PFSK-1 (cell line): ENCODE data around the gene SLC39A5.

Source experiments
- FOXP2 ChIP-seq: optimal IDR thresholded peaks from 2 replicates; pipeline ENCODE3; 2011; ENCODE audit warnings: borderline replicate concordance, control low read depth, inconsistent platforms; ENCODE audit not compliant: insufficient read depth; ENCODE audit errors: extremely low read length, extremely low read depth
- POLR2AphosphoS5 ChIP-seq: IDR thresholded peaks from 2 replicates; pipeline ENCODE4 v1.6.1; 2012; ENCODE audit warnings: low read depth, mild to moderate bottlenecking, control low read depth, low read length, moderate library complexity
- SIN3A ChIP-seq: IDR thresholded peaks from 2 replicates; pipeline ENCODE4 v1.6.1; 2012; ENCODE audit warnings: mild to moderate bottlenecking, low read length, moderate library complexity, borderline replicate concordance; ENCODE audit not compliant: insufficient read depth
- TAF1 ChIP-seq: IDR thresholded peaks from 2 replicates; pipeline ENCODE4 v1.6.1; 2012; ENCODE audit warnings: low read length, control low read depth, borderline replicate concordance; ENCODE audit not compliant: insufficient read depth
- TF ChIP-seq, protein P1 (sequence below), 2 experiments: IDR thresholded peaks; 2 replicates each; pipeline versions ENCODE4 v1.6.1 to v1.8.0; 2011 to 2012; ENCODE audit warnings: low read depth in 2 of 2, low read length in 2 of 2, control low read depth in 1 of 2, inconsistent platforms in 1 of 2, mild to moderate bottlenecking in 1 of 2, moderate library complexity in 1 of 2; ENCODE audit not compliant: insufficient read depth in 1 of 2

Gene SLC39A5

DNA sequence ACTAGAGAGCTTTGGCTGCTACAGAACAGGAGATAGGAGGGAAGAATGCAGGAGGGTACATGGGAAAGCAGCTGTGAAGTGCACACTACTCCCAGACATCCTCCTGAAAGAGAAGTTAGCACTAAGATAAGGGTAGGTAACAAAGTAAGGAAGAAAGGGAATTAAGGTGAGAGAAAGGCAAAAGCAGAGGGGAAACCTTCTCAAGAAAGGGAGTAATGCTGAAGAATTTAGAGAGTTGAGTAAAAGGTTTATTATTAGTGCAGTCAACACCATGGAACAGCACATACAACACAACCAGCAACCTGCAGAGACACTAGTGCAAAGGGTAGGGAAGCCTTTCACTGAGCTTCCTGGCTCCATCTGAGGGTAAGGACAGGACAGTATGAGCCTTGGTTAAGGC, 25.6 kb upstream of the SLC39A5 start:
- TF ChIP-seq TAF1: no peak
- no peak for TF ChIP-seq SIN3A
- no peak for TF ChIP-seq POLR2AphosphoS5
- no peak for TF ChIP-seq FOXP2
- TF ChIP-seq, protein P1, sequence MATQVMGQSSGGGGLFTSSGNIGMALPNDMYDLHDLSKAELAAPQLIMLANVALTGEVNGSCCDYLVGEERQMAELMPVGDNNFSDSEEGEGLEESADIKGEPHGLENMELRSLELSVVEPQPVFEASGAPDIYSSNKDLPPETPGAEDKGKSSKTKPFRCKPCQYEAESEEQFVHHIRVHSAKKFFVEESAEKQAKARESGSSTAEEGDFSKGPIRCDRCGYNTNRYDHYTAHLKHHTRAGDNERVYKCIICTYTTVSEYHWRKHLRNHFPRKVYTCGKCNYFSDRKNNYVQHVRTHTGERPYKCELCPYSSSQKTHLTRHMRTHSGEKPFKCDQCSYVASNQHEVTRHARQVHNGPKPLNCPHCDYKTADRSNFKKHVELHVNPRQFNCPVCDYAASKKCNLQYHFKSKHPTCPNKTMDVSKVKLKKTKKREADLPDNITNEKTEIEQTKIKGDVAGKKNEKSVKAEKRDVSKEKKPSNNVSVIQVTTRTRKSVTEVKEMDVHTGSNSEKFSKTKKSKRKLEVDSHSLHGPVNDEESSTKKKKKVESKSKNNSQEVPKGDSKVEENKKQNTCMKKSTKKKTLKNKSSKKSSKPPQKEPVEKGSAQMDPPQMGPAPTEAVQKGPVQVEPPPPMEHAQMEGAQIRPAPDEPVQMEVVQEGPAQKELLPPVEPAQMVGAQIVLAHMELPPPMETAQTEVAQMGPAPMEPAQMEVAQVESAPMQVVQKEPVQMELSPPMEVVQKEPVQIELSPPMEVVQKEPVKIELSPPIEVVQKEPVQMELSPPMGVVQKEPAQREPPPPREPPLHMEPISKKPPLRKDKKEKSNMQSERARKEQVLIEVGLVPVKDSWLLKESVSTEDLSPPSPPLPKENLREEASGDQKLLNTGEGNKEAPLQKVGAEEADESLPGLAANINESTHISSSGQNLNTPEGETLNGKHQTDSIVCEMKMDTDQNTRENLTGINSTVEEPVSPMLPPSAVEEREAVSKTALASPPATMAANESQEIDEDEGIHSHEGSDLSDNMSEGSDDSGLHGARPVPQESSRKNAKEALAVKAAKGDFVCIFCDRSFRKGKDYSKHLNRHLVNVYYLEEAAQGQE (IDR thresholded peaks at IDR 0.05; ENCODE audit: insufficient read depth in 1 of 2, low read depth in 2 of 2, low read length in 2 of 2): no peak

DNA sequence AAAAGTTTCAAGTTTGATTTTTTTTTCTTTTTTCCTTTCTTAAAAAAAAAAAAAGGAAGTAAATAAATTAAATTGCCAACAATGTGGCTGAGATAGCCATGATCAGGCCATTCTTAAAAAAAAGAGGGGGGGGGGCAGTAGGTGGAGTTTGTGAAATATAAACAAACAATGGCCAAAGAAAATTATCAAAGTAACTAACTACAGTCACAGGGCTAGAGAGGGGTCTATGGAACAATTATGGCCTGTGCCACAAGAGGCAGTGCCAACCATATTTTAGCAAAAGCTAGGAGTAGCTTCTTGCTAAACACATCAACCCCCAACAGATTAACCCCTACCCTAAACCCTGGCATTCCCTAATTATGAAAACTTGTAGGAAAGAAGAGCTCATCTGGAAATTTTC, 24.4 kb upstream of the SLC39A5 start:
- TF ChIP-seq FOXP2 (no peak), TAF1 (no peak), SIN3A (no peak), POLR2AphosphoS5 (no peak)
- TF ChIP-seq, protein P1 (IDR thresholded peaks at IDR 0.05; ENCODE audit: insufficient read depth in 1 of 2, low read depth in 2 of 2, low read length in 2 of 2): no peak

DNA sequence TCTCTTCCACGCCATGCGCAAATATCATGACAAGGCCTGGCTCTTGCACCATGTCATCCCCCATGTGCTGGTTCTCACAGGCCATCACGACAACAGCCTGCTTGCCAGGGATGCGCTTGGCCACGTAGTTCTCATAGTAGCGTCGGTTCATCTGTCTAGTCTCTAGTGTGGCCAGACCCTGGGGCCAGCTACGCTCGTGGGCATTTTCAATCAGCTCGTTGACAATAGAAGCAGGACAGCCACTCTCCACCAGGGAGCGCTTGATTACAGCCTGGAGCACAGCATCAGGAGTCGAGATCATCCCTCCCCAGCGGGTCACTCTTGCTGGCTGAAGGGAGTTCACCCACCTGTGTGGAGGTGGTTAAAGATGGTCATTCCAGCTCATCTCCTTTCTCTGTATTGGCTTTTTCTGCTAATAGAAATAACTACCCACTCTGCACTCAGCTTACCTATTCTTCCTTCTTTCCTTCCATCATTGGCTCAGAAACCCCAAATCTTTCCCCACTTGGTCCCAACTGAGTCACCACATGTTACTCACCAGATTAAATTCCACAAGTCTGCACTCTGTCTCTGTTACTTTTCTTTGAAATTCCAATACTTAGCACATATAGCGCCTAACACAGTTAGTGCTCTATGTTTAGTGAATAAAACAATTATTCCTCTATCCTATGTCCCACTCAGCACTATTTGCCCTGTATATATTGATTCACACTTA, 23.2 kb upstream of the SLC39A5 start:
- TF ChIP-seq, protein P1 (IDR thresholded peaks at IDR 0.05; ENCODE audit: insufficient read depth in 1 of 2, low read depth in 2 of 2, low read length in 2 of 2): no peak
- TF ChIP-seq POLR2AphosphoS5 (no peak), SIN3A (no peak), TAF1 (no peak)

- TF ChIP-seq POLR2AphosphoS5 (no peak), TAF1 (no peak), FOXP2 (no peak), SIN3A (no peak)
- TF ChIP-seq, protein P1 (IDR thresholded peaks at IDR 0.05; ENCODE audit: insufficient read depth in 1 of 2, low read depth in 2 of 2, low read length in 2 of 2): no peak
These were observed 21.8 kb upstream of the SLC39A5 start for GRCh38 chr12:56208006-56208405.

- TF ChIP-seq FOXP2 (no peak), SIN3A (no peak), POLR2AphosphoS5 (no peak), TAF1 (no peak)
- TF ChIP-seq, protein P1 (IDR thresholded peaks at IDR 0.05; ENCODE audit: insufficient read depth in 1 of 2, low read depth in 2 of 2, low read length in 2 of 2): no peak
These were observed 17.5 kb upstream of the SLC39A5 start for GRCh38 chr12:56212361-56212760.
